Measurements from ENCODE around the gene COL6A1.
A peak's percentile ranks its signal among the peaks of the same experiment; 100 is the strongest.

COL6A1 gene

GRCh38 chr21:45986316-45987051 is 4.9 kb downstream of the COL6A1 start:
- Histone ChIP-seq H3K9me3 (no peaks in the 10 kb centered on the region), H3K4me3 (ENCODE audit: low read depth, low read length) (no peak overlapping the region), H3K36me3 (no peaks in the 10 kb centered on the region), H3K27me3 (no peaks in the 10 kb centered on the region), H3K4me1 (0 out of 2 replicates have a peak, but pooled peaks cover 2% of the 10 kb centered on the region)
- TF ChIP-seq, protein P1, sequence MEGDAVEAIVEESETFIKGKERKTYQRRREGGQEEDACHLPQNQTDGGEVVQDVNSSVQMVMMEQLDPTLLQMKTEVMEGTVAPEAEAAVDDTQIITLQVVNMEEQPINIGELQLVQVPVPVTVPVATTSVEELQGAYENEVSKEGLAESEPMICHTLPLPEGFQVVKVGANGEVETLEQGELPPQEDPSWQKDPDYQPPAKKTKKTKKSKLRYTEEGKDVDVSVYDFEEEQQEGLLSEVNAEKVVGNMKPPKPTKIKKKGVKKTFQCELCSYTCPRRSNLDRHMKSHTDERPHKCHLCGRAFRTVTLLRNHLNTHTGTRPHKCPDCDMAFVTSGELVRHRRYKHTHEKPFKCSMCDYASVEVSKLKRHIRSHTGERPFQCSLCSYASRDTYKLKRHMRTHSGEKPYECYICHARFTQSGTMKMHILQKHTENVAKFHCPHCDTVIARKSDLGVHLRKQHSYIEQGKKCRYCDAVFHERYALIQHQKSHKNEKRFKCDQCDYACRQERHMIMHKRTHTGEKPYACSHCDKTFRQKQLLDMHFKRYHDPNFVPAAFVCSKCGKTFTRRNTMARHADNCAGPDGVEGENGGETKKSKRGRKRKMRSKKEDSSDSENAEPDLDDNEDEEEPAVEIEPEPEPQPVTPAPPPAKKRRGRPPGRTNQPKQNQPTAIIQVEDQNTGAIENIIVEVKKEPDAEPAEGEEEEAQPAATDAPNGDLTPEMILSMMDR (IDR thresholded peaks at IDR 0.05; ENCODE audit: low read depth, low read length), result no peak
- DNase-seq, result no peak

- TF ChIP-seq, protein P1 (IDR thresholded peaks at IDR 0.05; ENCODE audit: low read depth, low read length), result no peak
- H3K27me3 ChIP-seq, result no peaks in the 10 kb centered on the region
- no peak overlapping the region for H3K4me3 ChIP-seq (ENCODE audit: low read depth, low read length)
- peak; percentile 8 for DNase-seq
- no peaks in the 10 kb centered on the region for H3K9me3 ChIP-seq
- H3K36me3 ChIP-seq, result no peaks in the 10 kb centered on the region
- no peaks in the 10 kb centered on the region for H3K4me1 ChIP-seq
These were observed 5.6 kb downstream of the COL6A1 start for GRCh38 chr21:45987121-45987711.

DNA sequence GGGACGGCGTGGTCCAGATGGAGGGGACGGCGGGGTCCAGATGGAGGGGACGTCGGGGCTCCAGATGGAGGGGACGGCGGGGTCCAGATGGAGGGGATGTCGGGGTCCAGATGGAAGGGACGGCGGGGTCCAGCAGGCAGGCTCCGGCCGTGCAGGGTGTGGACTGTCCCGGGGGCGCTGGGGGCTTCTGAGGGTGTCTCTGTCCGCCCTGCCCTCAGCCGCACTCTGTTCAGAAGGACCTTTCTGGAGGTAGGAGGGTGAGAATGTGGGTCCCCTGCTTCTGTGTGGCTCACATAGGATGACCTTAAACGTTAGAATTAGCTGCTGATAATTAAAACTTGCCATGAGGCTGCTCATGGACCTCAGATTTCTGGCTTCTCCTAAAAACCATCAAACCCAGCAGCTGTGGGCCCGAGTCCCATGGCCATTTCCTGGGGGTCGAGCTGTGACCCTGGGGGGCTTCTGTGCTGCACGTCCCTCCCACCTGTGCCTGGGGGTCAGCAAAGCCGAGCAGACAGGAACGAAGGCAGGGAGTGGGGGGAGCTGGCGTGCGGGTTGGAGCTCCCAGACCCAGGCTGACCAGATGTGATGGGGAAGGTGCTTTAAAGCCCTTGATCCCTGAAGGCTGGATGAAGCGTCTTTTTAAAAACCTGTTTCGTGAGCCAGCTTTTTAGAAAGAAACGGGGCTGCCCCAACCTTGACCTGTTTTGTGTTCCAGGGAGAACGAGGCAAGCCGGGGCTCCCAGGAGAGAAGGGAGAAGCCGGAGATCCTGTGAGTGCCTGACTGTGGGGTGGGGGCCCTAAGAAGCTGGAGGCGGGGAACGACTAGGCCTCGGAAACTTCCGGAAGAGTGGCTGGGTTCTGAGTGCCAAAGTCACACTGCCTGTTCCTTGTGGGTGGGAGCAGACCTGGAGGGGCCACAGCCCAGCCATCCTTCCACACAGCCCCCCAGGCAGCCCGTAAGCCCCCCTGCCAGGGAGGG is 7.1 kb downstream of the COL6A1 start:
- DNase-seq, result no peak
- no peaks in the 10 kb centered on the region for H3K4me1 ChIP-seq
- no peaks in the 10 kb centered on the region for H3K9me3 ChIP-seq
- no peaks in the 10 kb centered on the region for H3K27me3 ChIP-seq
- H3K4me3 ChIP-seq (ENCODE audit: low read depth, low read length), result no peak overlapping the region
- no peaks in the 10 kb centered on the region for H3K36me3 ChIP-seq
- TF ChIP-seq, protein P1 (IDR thresholded peaks at IDR 0.05; ENCODE audit: low read depth, low read length), result no peak

DNA sequence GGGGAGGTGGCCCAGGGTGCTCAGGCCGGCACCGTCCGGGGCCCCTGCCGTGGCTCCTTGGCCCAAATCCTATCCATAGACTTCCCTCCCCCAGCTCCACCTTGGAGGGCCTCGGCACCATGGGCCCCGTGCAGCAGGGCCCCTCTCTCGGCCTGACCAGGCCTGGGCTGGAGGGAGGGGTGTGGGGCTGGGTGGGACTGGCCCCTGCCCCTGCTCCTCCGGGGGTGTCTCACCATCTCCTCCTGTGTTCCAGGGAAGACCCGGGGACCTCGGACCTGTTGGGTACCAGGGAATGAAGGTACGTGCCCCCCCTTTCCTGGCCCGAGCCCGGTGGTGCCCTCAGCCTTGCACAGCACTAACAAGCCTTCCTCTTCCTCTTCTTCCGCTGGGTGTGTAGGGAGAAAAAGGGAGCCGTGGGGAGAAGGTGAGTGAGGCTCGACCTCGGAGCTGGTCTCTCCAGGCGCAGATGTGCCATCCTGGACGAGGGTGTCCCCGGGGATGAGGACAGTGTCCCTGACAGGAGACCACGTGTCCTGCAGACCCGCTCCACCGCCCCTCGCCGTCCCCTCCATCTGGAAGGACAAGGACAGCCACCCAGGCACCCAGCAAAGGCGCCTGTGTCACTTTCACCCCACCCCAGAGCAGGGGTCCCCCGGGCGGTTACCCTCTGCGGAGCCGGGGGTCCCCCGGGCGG is 7.9 kb downstream of the COL6A1 start:
- H3K9me3 ChIP-seq, result no peaks in the 10 kb centered on the region
- H3K4me3 ChIP-seq (ENCODE audit: low read depth, low read length), result no peak overlapping the region
- no peaks in the 10 kb centered on the region for H3K36me3 ChIP-seq
- TF ChIP-seq, protein P1 (IDR thresholded peaks at IDR 0.05; ENCODE audit: low read depth, low read length), result no peak
- H3K27me3 ChIP-seq, result no peaks in the 10 kb centered on the region
- peak; percentile 29 for DNase-seq
- H3K4me1 ChIP-seq, result no peaks in the 10 kb centered on the region

DNA sequence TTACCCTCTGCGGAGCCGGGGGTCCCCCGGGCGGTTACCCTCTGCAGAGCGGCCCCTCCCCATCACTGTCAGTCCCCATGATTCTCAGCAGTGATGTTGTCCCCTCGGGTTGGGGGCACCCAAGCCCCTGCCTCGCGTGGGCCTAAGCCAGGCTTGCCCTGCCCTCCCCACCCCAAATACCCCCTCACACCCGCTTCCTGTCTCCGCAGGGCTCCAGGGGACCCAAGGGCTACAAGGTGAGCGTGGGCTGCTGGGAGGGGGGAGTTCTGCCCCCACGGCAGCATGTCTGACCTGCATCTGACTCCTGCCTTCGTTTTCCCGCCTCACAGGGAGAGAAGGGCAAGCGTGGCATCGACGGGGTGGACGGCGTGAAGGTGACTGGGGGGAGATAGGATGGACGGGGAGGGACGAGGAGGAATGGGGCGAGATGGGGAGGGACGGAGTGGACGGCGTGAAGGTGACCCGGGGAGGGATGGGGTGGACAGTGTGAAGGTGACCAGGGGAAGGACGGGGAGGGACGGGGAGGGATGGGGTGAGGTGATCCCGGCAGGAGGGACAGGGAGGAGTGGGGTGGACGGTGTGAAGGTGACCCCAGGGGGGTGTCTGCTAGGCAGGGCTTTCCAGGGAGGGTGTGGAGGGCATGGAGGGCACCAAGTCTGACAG is 8.6 kb downstream of the COL6A1 start:
- Histone ChIP-seq H3K9me3 (no peaks in the 10 kb centered on the region), H3K27me3 (no peaks in the 10 kb centered on the region), H3K4me3 (ENCODE audit: low read depth, low read length) (no peak overlapping the region), H3K36me3 (no peaks in the 10 kb centered on the region), H3K4me1 (no peaks in the 10 kb centered on the region; the same call in 1 of the 2 replicates)
- DNase-seq, result peak; percentile 10
- TF ChIP-seq, protein P1 (IDR thresholded peaks at IDR 0.05; ENCODE audit: low read depth, low read length), result no peak
